ENCODE data around the gene TP53I11. TPM values are rescaled to one million over a fixed set of nuclear protein-coding genes. Genes with fewer than 3 reads are reported as not detected.

The TP53I11 gene
- total and polyA plus RNA-seq, 2 donors (not counting 3 experiments of a cell fraction or from before 2014, with no cell fraction given), result 31.5 to 79.4 TPM

GRCh38 chr11:44912270-44912987, 38.3 kb downstream of the TP53I11 start:
- H3K79me2 ChIP-seq (ENCODE audit: control insufficient read depth, insufficient read depth, low read length), result no peaks in the 10 kb centered on the region
- no peak overlapping the region for H3K4me2 ChIP-seq (ENCODE audit: insufficient read depth, low read length)
- H3K27me3 ChIP-seq (ENCODE audit: control insufficient read depth in 2 of 2, insufficient read depth in 2 of 2, low read length in 2 of 2), result no peaks in the 10 kb centered on the region
- POLR2A ChIA-PET, result no interaction called here
- TF ChIP-seq, protein P1, sequence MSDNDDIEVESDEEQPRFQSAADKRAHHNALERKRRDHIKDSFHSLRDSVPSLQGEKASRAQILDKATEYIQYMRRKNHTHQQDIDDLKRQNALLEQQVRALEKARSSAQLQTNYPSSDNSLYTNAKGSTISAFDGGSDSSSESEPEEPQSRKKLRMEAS (IDR thresholded peaks at IDR 0.05; ENCODE audit: insufficient read depth, insufficient read length), result peak; percentile 34
- no peak for TF ChIP-seq FOS (IDR thresholded peaks at IDR 0.05; ENCODE audit: borderline replicate concordance, insufficient read depth, low read length)
- intact Hi-C loops (cut with micrococcal nuclease) (no loop called here), dilution Hi-C loops (cut with MboI; ENCODE audit: extremely low pct_ligation_motif_present, low sequenced_read_pairs) (no loop called here)
- H3K9me1 ChIP-seq (replicated peaks; ENCODE audit: control insufficient read depth, extremely low read depth, insufficient read depth, low read length), result no peaks in the 10 kb centered on the region
- no peak overlapping the region for H3K4me3 ChIP-seq (replicated peaks in 1 of 3; ENCODE audit: insufficient read depth in 1 of 3, low read depth in 1 of 3, low read length in 3 of 3)
- BruUV-seq (replicated peaks), result no TSS peak
- peaks cover 0 to 10% of the 10 kb centered on the region in 2 experiments for H3K36me3 ChIP-seq (ENCODE audit: control insufficient read depth in 2 of 2, extremely low read depth in 1 of 2, insufficient read depth in 2 of 2, low read length in 2 of 2)
- no peak for FAIRE-seq
- H3K9ac ChIP-seq (replicated peaks; ENCODE audit: extremely low read depth, insufficient read depth, low read length), result no peak overlapping the region
- H3K9me3 ChIP-seq (replicated peaks; ENCODE audit: control insufficient read depth, insufficient read depth, low read length), result no peaks in the 10 kb centered on the region
- CTCF ChIA-PET, result interaction anchor here (0.9 to 2.7 kb wide), 13 partner anchors 9 to 295 kb away, joined by 3 to 187 read pairs (median 11); partner anchors contain the start of gene TSPAN18
- H3K27ac ChIP-seq (ENCODE audit: insufficient read depth, low read depth, low read length), result no peak overlapping the region
- H2AFZ ChIP-seq (ENCODE audit: low read depth, low read length), result no peak overlapping the region
- no peaks in the 10 kb centered on the region for H4K20me1 ChIP-seq (replicated peaks; ENCODE audit: control insufficient read depth, extremely low read depth, insufficient read depth, low read length)
- H3K4me1 ChIP-seq (ENCODE audit: control insufficient read depth, extremely low read depth, insufficient read depth, low read length), result peaks cover 2% of the 10 kb centered on the region
- no peak for DNase-seq (ENCODE audit: low read depth, low spot score)

DNA sequence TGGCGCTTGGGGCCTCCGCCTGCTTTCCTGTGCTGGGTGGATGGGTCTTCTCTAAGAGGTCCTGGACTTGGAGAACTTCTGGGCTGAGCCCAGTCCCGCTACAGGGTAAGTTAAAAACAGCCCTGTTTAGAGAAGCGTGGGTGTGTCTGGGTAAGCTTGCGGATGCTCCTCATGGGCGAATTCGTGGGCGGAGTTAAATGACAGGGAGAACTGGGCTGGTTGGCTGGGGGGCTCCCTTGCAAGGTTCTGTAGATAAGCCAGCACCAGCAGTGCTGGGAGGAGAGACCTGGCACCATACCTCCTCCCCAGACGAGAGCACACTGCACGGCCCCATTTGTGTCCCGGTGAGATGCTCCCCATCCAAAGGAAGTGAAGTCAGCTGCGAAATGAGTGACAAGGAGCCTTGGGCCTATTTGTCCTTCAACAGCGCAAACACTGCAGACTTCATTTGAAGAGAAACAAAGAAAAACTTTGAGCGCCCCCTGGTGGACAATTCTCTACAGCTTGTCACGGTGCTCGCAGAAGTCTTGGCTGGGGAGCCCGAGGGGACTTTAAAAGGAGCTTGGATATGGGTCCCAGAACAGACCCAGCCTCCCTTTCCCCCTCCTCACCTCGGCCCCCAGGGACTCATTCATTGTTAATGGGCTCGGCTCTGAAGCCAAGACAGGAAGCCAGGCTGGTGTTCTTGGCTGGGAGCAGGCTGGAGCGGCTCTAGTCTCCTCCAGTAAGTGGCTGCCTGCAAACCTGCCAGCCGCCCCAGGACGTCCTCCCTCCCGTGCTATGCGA, 39.5 kb downstream of the TP53I11 start:
- H3K9me3 ChIP-seq (replicated peaks; ENCODE audit: control insufficient read depth, insufficient read depth, low read length), result no peaks in the 10 kb centered on the region
- H2AFZ ChIP-seq (ENCODE audit: low read depth, low read length), result peak overlapping the region; percentile 1
- intact Hi-C loops (cut with micrococcal nuclease), result loop anchor here (1.0 to 2.0 kb wide), 3 partner anchors 183 to 354 kb away; no protein-coding TSS in a partner anchor
- CTCF ChIA-PET, result interaction anchor here (0.5 to 2.7 kb wide), 65 partner anchors 9 to 662 kb away, joined by 3 to 187 read pairs (median 6); partner anchors contain the start of gene TSPAN18
- no peaks in the 10 kb centered on the region for H4K20me1 ChIP-seq (replicated peaks; ENCODE audit: control insufficient read depth, extremely low read depth, insufficient read depth, low read length)
- H3K4me1 ChIP-seq (ENCODE audit: control insufficient read depth, extremely low read depth, insufficient read depth, low read length), result peaks cover 2% of the 10 kb centered on the region
- no peaks in the 10 kb centered on the region for H3K9me1 ChIP-seq (replicated peaks; ENCODE audit: control insufficient read depth, extremely low read depth, insufficient read depth, low read length)
- TF ChIP-seq, protein P2, sequence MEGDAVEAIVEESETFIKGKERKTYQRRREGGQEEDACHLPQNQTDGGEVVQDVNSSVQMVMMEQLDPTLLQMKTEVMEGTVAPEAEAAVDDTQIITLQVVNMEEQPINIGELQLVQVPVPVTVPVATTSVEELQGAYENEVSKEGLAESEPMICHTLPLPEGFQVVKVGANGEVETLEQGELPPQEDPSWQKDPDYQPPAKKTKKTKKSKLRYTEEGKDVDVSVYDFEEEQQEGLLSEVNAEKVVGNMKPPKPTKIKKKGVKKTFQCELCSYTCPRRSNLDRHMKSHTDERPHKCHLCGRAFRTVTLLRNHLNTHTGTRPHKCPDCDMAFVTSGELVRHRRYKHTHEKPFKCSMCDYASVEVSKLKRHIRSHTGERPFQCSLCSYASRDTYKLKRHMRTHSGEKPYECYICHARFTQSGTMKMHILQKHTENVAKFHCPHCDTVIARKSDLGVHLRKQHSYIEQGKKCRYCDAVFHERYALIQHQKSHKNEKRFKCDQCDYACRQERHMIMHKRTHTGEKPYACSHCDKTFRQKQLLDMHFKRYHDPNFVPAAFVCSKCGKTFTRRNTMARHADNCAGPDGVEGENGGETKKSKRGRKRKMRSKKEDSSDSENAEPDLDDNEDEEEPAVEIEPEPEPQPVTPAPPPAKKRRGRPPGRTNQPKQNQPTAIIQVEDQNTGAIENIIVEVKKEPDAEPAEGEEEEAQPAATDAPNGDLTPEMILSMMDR (IDR thresholded peaks at IDR 0.05; ENCODE audit: extremely low read depth in 1 of 2, insufficient read depth in 1 of 2, low read depth in 1 of 2, low read length in 2 of 2), result peak; percentile 73 to 88
- TF ChIP-seq MYC (IDR thresholded peaks at IDR 0.05; ENCODE audit: low read depth, low read length), result no peak
- no peaks in the 10 kb centered on the region for H3K27me3 ChIP-seq (ENCODE audit: control insufficient read depth in 2 of 2, insufficient read depth in 2 of 2, low read length in 2 of 2)
- H3K79me2 ChIP-seq (ENCODE audit: control insufficient read depth, insufficient read depth, low read length), result no peaks in the 10 kb centered on the region
- FAIRE-seq (peak; percentile 87), DNase-seq (ENCODE audit: low read depth, low spot score) (peak; percentile 80)
- H3K4me2 ChIP-seq (ENCODE audit: insufficient read depth, low read length), result no peak overlapping the region
- no peak overlapping the region for H3K4me3 ChIP-seq (replicated peaks in 1 of 3; ENCODE audit: insufficient read depth in 1 of 3, low read depth in 1 of 3, low read length in 3 of 3)
- peaks cover 0 to 10% of the 10 kb centered on the region in 2 experiments for H3K36me3 ChIP-seq (ENCODE audit: control insufficient read depth in 2 of 2, extremely low read depth in 1 of 2, insufficient read depth in 2 of 2, low read length in 2 of 2)
- no TSS peak for BruUV-seq (replicated peaks)
- H3K9ac ChIP-seq (replicated peaks; ENCODE audit: extremely low read depth, insufficient read depth, low read length), result no peak overlapping the region
- dilution Hi-C loops (cut with MboI; ENCODE audit: extremely low pct_ligation_motif_present, low sequenced_read_pairs), result no loop called here
- POLR2A ChIA-PET, result no interaction called here
- no peak overlapping the region for H3K27ac ChIP-seq (ENCODE audit: insufficient read depth, low read depth, low read length)

Data from endothelial cell of umbilical vein (primary cell).